ENCODE results near the gene ACAN. TPM values are rescaled to one million over a fixed set of nuclear protein-coding genes. Genes with fewer than 3 reads are reported as not detected.

The ACAN gene
- total and polyA plus RNA-seq, 10 of the 15 experiments (the other 5 are each of a cell fraction or from before 2014, with no cell fraction given), result not detected

- FAIRE-seq (no peak), DNase-seq (ENCODE audit: low read depth, low spot score) (no peak), ATAC-seq (no peak)
- POLR2A ChIA-PET, result no interaction called here
- RAD21 ChIA-PET (ENCODE audit: unreplicated experiment), result no interaction called here
- no peak overlapping the region for H3K9ac ChIP-seq (ENCODE audit: control insufficient read depth, insufficient read depth, low read length)
- H3K79me2 ChIP-seq (ENCODE audit: control insufficient read depth, insufficient read depth, low read length), result no peaks in the 10 kb centered on the region
- no peak overlapping the region for H3K27ac ChIP-seq (ENCODE audit: control insufficient read depth, insufficient read depth)
- no peaks in the 10 kb centered on the region for H4K20me1 ChIP-seq (ENCODE audit: control insufficient read depth, insufficient read depth)
- H3K4me3 ChIP-seq, result no peak overlapping the region
- SMC1A ChIA-PET (ENCODE audit: uncharacterized antibody, unreplicated experiment), result interaction anchor here (2.3 kb wide), 1 partner anchor 13 kb away, joined by 6 read pairs; no protein-coding TSS in a partner anchor
- WGBS (ENCODE audit: insufficient coverage, insufficient replicate concordance, low lambda C conversion rate, missing lambda C conversion rate), result 3% methylated on average over 4 of the region's 4 CpGs
- in situ Hi-C loops (cut with MboI) (no loop called here), intact Hi-C loops (cut with micrococcal nuclease; ENCODE audit: unreplicated experiment) (no loop called here)
- H3K27me3 ChIP-seq (replicated peaks in 1 of 2; ENCODE audit: control insufficient read depth in 2 of 2, insufficient read depth in 2 of 2, low read length in 1 of 2), result peaks cover 0 to 5% of the 10 kb centered on the region in 2 experiments; a peak in 1 of 4 replicates
- H3K4me2 ChIP-seq (ENCODE audit: control insufficient read depth, insufficient read depth), result no peak overlapping the region
- no peaks in the 10 kb centered on the region for H3K9me3 ChIP-seq (replicated peaks; ENCODE audit: control insufficient read depth, insufficient read depth, low read length)
- TF ChIP-seq PAX5 (IDR thresholded peaks at IDR 0.05; ENCODE audit: borderline replicate concordance, low read depth, low read length) (no peak), JUND (IDR thresholded peaks at IDR 0.05; ENCODE audit: low read depth, low read length) (no peak), CBFB (IDR thresholded peaks at IDR 0.05; ENCODE audit: low read depth) (no peak), ZBTB11 (CRISPR knock-in tag; IDR thresholded peaks at IDR 0.05) (no peak), KDM1A (IDR thresholded peaks at IDR 0.05; ENCODE audit: borderline replicate concordance) (no peak), MYB (IDR thresholded peaks at IDR 0.05; ENCODE audit: borderline replicate concordance, low read depth, low read length) (no peak), ASH2L (IDR thresholded peaks at IDR 0.05; ENCODE audit: borderline replicate concordance, low read depth) (no peak), MEF2A (IDR thresholded peaks at IDR 0.05; ENCODE audit: insufficient read depth, low read depth, low read length) (no peak)
- TF ChIP-seq, protein P1, sequence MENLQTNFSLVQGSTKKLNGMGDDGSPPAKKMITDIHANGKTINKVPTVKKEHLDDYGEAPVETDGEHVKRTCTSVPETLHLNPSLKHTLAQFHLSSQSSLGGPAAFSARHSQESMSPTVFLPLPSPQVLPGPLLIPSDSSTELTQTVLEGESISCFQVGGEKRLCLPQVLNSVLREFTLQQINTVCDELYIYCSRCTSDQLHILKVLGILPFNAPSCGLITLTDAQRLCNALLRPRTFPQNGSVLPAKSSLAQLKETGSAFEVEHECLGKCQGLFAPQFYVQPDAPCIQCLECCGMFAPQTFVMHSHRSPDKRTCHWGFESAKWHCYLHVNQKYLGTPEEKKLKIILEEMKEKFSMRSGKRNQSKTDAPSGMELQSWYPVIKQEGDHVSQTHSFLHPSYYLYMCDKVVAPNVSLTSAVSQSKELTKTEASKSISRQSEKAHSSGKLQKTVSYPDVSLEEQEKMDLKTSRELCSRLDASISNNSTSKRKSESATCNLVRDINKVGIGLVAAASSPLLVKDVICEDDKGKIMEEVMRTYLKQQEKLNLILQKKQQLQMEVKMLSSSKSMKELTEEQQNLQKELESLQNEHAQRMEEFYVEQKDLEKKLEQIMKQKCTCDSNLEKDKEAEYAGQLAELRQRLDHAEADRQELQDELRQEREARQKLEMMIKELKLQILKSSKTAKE (IDR thresholded peaks at IDR 0.05; ENCODE audit: low read depth, poor library complexity, severe bottlenecking), result no peak
- no TSS peak for BruUV-seq (replicated peaks)
- peaks cover 3% of the 10 kb centered on the region for H3K4me1 ChIP-seq (ENCODE audit: control insufficient read depth, insufficient read depth, low read length)
- CTCF ChIA-PET, result interaction anchor here (0.5 to 2.3 kb wide), 3 partner anchors 12 to 14 kb away, joined by 3 to 10 read pairs (median 3); no protein-coding TSS in a partner anchor
- no peaks in the 10 kb centered on the region for H3K36me3 ChIP-seq (ENCODE audit: control insufficient read depth in 2 of 2, insufficient read depth in 2 of 2, low read length in 1 of 2)
- H2AFZ ChIP-seq (ENCODE audit: control insufficient read depth, low read depth, low read length), result no peak overlapping the region
Observed at GRCh38 chr15:88890495-88890894, 87.3 kb downstream of the ACAN start.

Data from GM12878 (cell line).